WTC11 (cell line): ENCODE measurements around the gene RAP2A. TPM values are rescaled to one million over a fixed set of nuclear protein-coding genes. Genes with fewer than 3 reads are reported as not detected.

ENCODE experiments used
- ATAC-seq: fragments of 200-7000 bp; cut with Tn5 transposase; 2 replicates; pipeline ENCODE4 v1.10.0; 2021; ENCODE audit warnings: mild to moderate bottlenecking, moderate library complexity
- CTCF ChIA-PET: fragments of 300-600 bp; sonication (Branson Sonifier 250); formaldehyde crosslinking; loops from one replicate; lab custom pipeline; 2021; ENCODE audit warnings: antibody characterized with exemption; lab: Charles Lee
- POLR2A ChIA-PET: fragments of 350-600 bp; sonication (Branson Sonifier 250); formaldehyde crosslinking; loops from one replicate; lab custom pipeline; 2021; ENCODE audit warnings: antibody characterized with exemption; lab: Charles Lee
- DNase-seq: peaks from one replicate; pipeline ENCODE4 v3.0.0; 2021; ENCODE audit warnings: low spot score
- H3K27ac Mint-ChIP-seq: 2 replicates; pipeline ENCODE4 v1.8.0; 2021; ENCODE audit warnings: mixed read lengths
- H3K27me3 Mint-ChIP-seq: 2 replicates; pipeline ENCODE4 v1.8.0; 2021; ENCODE audit warnings: low read depth, mild to moderate bottlenecking, moderate library complexity, mixed read lengths
- H3K36me3 Mint-ChIP-seq: 2 replicates; pipeline ENCODE4 v1.8.0; 2021; ENCODE audit warnings: mixed read lengths
- H3K4me1 Mint-ChIP-seq: 2 replicates; pipeline ENCODE4 v1.8.0; 2022; ENCODE audit warnings: mixed read lengths
- H3K4me3 Mint-ChIP-seq: 2 replicates; pipeline ENCODE4 v1.8.0; 2021; ENCODE audit warnings: mild to moderate bottlenecking, moderate library complexity, mixed read lengths
- H3K9me3 Mint-ChIP-seq: 2 replicates; pipeline ENCODE4 v1.8.0; 2021; ENCODE audit warnings: mixed read lengths
- ATF1 ChIP-seq: sonication (generic); formaldehyde crosslinking; IDR thresholded peaks from 2 replicates; pipeline ENCODE4 v1.8.1; 2023; ENCODE audit warnings: mild to moderate bottlenecking, moderate library complexity, missing genetic modification reagents
- CBFB ChIP-seq: sonication (generic); formaldehyde crosslinking; IDR thresholded peaks from 2 replicates; pipeline ENCODE4 v1.8.1; 2022; ENCODE audit warnings: mild to moderate bottlenecking, low read depth, missing genetic modification reagents
- FOXK1 ChIP-seq: sonication (generic); formaldehyde crosslinking; IDR thresholded peaks from 2 replicates; pipeline ENCODE4 v1.8.0; 2022; ENCODE audit warnings: mild to moderate bottlenecking, moderate library complexity, missing genetic modification reagents
- GTF2I ChIP-seq: fragments of 250-450 bp; sonication (Bioruptor Pico); conservative IDR thresholded peaks from 2 replicates; pipeline ENCODE4 v1.4.0; 2021; ENCODE audit warnings: mild to moderate bottlenecking
- JUN ChIP-seq: sonication (generic); formaldehyde crosslinking; IDR thresholded peaks from 2 replicates; pipeline ENCODE4 v1.8.0; 2023; ENCODE audit warnings: mild to moderate bottlenecking, missing genetic modification reagents
- MYBL2 ChIP-seq: sonication (generic); formaldehyde crosslinking; IDR thresholded peaks from 2 replicates; pipeline ENCODE4 v1.8.1; 2023; ENCODE audit warnings: mild to moderate bottlenecking, moderate library complexity, missing genetic modification reagents
- NR1H2 ChIP-seq: sonication (generic); formaldehyde crosslinking; IDR thresholded peaks from 2 replicates; pipeline ENCODE4 v1.9.0; 2021; ENCODE audit warnings: mild to moderate bottlenecking, moderate library complexity, missing genetic modification reagents
- NR3C1 ChIP-seq: sonication (generic); formaldehyde crosslinking; conservative IDR thresholded peaks from 2 replicates; pipeline ENCODE4 v1.8.1; 2023; ENCODE audit warnings: low read depth, mild to moderate bottlenecking, missing genetic modification reagents
- ZNF121 ChIP-seq: sonication (generic); formaldehyde crosslinking; IDR thresholded peaks from 2 replicates; pipeline ENCODE4 v1.8.0; 2023; ENCODE audit warnings: missing genetic modification reagents
- ZNF416 ChIP-seq: fragments of 250-450 bp; sonication (Bioruptor Pico); IDR thresholded peaks from 2 replicates; pipeline ENCODE4 v1.9.0; 2021; ENCODE audit warnings: mild to moderate bottlenecking, inconsistent platforms
- ZNF671 ChIP-seq: fragments of 250-450 bp; sonication (Bioruptor Pico); IDR thresholded peaks from 2 replicates; pipeline ENCODE4 v1.8.0; 2021; ENCODE audit warnings: mild to moderate bottlenecking
- total RNA-seq: library from RNA; stranded (reverse); gene quantifications from 3 replicates; pipeline ENCODE4 v1.2.3, GENCODE V29; 2021
- TF ChIP-seq, protein P1 (sequence below): sonication (generic); formaldehyde crosslinking; IDR thresholded peaks from 2 replicates; pipeline ENCODE4 v1.8.1; 2022; ENCODE audit warnings: missing genetic modification reagents, borderline replicate concordance
- TF ChIP-seq, protein P2 (sequence below): sonication (generic); formaldehyde crosslinking; IDR thresholded peaks from 2 replicates; pipeline ENCODE4 v1.8.0; 2023; ENCODE audit warnings: mild to moderate bottlenecking, missing genetic modification reagents
- TF ChIP-seq, protein P3 (sequence below): sonication (generic); formaldehyde crosslinking; IDR thresholded peaks from 2 replicates; pipeline ENCODE4 v1.8.1; 2023; ENCODE audit warnings: mild to moderate bottlenecking, missing genetic modification reagents, moderate library complexity
- TF ChIP-seq, protein P4 (sequence below): fragments of 250-450 bp; sonication (Bioruptor Pico); IDR thresholded peaks from 2 replicates; pipeline ENCODE4 v1.9.0; 2021; ENCODE audit warnings: mild to moderate bottlenecking, borderline replicate concordance
- TF ChIP-seq, protein P5 (sequence below): sonication (generic); formaldehyde crosslinking; IDR thresholded peaks from 2 replicates; pipeline ENCODE4 v1.8.1; 2023; ENCODE audit warnings: mild to moderate bottlenecking, missing genetic modification reagents, moderate library complexity

The RAP2A gene
- total RNA-seq, 1 experiment from 2014 or later: 39.0 TPM

DNA sequence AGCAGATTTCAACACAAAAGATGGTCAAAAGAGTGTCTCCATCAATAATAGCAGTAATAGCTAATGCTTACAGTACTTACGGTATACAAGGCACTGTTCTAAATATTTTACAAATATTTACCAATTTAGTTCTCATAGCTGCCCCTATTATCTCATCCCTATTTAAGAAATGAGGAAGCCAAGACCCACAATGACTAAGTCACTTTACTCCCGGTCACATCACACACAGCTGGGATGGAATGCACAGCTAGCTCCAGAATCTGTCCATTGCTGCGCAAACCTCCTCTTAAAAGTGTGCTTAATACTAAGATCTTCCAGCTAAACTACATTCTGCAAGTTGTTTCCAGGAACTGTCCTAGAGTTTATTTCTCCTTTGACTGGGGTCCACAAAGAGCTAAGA, 63.4 kb downstream of the RAP2A start:
- no peak overlapping the region for H3K27ac Mint-ChIP-seq
- H3K36me3 Mint-ChIP-seq: no peaks in the 10 kb centered on the region
- ATAC-seq: no peak
- TF ChIP-seq, protein P1, sequence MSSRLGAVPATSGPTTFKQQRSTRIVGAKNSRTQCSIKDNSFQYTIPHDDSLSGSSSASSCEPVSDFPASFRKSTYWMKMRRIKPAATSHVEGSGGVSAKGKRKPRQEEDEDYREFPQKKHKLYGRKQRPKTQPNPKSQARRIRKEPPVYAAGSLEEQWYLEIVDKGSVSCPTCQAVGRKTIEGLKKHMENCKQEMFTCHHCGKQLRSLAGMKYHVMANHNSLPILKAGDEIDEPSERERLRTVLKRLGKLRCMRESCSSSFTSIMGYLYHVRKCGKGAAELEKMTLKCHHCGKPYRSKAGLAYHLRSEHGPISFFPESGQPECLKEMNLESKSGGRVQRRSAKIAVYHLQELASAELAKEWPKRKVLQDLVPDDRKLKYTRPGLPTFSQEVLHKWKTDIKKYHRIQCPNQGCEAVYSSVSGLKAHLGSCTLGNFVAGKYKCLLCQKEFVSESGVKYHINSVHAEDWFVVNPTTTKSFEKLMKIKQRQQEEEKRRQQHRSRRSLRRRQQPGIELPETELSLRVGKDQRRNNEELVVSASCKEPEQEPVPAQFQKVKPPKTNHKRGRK (CRISPR knock-in tag): no peak
- TF ChIP-seq, protein P2, sequence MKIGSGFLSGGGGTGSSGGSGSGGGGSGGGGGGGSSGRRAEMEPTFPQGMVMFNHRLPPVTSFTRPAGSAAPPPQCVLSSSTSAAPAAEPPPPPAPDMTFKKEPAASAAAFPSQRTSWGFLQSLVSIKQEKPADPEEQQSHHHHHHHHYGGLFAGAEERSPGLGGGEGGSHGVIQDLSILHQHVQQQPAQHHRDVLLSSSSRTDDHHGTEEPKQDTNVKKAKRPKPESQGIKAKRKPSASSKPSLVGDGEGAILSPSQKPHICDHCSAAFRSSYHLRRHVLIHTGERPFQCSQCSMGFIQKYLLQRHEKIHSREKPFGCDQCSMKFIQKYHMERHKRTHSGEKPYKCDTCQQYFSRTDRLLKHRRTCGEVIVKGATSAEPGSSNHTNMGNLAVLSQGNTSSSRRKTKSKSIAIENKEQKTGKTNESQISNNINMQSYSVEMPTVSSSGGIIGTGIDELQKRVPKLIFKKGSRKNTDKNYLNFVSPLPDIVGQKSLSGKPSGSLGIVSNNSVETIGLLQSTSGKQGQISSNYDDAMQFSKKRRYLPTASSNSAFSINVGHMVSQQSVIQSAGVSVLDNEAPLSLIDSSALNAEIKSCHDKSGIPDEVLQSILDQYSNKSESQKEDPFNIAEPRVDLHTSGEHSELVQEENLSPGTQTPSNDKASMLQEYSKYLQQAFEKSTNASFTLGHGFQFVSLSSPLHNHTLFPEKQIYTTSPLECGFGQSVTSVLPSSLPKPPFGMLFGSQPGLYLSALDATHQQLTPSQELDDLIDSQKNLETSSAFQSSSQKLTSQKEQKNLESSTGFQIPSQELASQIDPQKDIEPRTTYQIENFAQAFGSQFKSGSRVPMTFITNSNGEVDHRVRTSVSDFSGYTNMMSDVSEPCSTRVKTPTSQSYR (CRISPR knock-in tag): no peak
- TF ChIP-seq JUN: no peak
- TF ChIP-seq GTF2I (CRISPR knock-in tag): no peak
- no peak for TF ChIP-seq ZNF671 (CRISPR knock-in tag)
- CTCF ChIA-PET: interaction anchor here (0.5 kb wide), 1 partner anchor 80 kb away, joined by 5 read pairs; no protein-coding TSS in a partner anchor
- POLR2A ChIA-PET: no interaction called here
- no peak for DNase-seq
- H3K4me1 Mint-ChIP-seq: peaks cover 6% of the 10 kb centered on the region
- peaks cover 3% of the 10 kb centered on the region; the same call in 1 of the 2 replicates for H3K9me3 Mint-ChIP-seq
- no peaks in the 10 kb centered on the region; the same call in 1 of the 2 replicates for H3K27me3 Mint-ChIP-seq
- no peak overlapping the region for H3K4me3 Mint-ChIP-seq

DNA sequence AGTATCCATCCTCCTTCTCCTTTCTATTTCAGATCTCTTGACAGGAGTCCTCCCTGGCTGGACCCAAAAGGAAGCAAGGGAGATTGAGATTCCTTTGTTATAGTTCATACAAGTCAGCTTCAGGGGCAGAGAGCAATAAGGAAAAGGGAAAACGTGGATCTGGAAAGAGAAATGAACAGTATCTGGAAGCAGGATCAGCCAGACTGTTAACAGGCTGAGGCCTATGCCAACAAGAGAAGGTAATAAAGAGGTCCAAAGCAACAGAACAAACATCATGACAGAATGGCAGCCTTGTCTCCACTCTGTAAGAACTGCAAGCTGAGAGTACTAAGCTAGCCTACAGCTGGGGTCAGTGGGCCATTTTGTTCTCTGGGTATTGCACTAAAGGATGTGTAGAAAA, 64.5 kb downstream of the RAP2A start:
- POLR2A ChIA-PET: no interaction called here
- Mint-ChIP-seq H3K9me3 (no peaks in the 10 kb centered on the region), H3K4me3 (no peak overlapping the region), H3K27ac (no peak overlapping the region), H3K36me3 (no peaks in the 10 kb centered on the region), H3K27me3 (no peaks in the 10 kb centered on the region; the same call in 1 of the 2 replicates), H3K4me1 (peaks cover 6% of the 10 kb centered on the region)
- CTCF ChIA-PET: no interaction called here
- ATAC-seq: no peak
- TF ChIP-seq CBFB (CRISPR knock-in tag) (no peak), MYBL2 (no peak)
- no peak for DNase-seq

DNA sequence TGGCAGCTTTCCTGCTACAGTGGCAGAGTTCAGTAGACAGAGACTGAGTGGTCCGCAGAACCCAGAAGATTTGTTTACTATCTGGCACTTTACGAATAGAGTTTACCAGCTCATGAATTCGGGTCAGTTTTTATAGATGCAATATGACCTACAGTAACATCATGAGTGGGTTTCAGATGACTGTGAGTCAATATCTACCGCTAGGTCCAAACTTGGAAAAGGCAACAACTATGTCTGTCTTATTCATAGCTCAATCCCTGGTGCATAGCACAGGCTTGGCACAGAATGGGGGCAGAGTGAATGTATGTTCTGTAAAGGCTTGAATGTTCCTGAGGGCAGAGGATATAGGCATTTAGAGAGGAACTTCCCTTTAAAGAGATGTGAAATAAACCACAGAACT, 65.2 kb downstream of the RAP2A start:
- POLR2A ChIA-PET: no interaction called here
- no peaks in the 10 kb centered on the region; the same call in 1 of the 2 replicates for H3K27me3 Mint-ChIP-seq
- no peak overlapping the region for H3K27ac Mint-ChIP-seq
- H3K36me3 Mint-ChIP-seq: no peaks in the 10 kb centered on the region
- CTCF ChIA-PET: no interaction called here
- no peak overlapping the region for H3K4me3 Mint-ChIP-seq
- TF ChIP-seq ZNF671 (CRISPR knock-in tag) (no peak), CBFB (CRISPR knock-in tag) (no peak), ATF1 (no peak), ZNF416 (CRISPR knock-in tag) (no peak)
- TF ChIP-seq, protein P3, sequence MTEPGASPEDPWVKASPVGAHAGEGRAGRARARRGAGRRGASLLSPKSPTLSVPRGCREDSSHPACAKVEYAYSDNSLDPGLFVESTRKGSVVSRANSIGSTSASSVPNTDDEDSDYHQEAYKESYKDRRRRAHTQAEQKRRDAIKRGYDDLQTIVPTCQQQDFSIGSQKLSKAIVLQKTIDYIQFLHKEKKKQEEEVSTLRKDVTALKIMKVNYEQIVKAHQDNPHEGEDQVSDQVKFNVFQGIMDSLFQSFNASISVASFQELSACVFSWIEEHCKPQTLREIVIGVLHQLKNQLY: no peak
- peaks cover 6% of the 10 kb centered on the region for H3K4me1 Mint-ChIP-seq
- ATAC-seq: no peak
- DNase-seq: no peak
- no peaks in the 10 kb centered on the region for H3K9me3 Mint-ChIP-seq

DNA sequence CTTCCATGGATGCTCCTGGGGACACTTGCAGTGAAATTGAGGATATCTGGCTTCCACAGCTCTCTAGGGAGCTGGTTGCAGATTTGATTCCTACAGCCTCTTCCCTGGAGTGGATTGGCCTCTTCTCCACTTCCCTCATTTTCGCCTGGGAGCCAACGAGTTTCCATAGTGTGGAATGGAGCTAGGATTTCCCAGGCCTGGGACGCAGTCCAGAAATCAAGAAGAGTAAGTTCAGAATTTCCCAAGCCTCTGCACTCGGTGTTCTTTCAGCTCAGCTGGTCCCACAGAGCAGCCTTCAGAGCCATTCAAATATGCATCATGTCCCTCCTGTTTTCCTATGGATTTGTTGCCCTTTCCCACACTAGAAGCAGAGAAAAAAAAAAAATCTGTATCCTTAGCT, 68.2 kb downstream of the RAP2A start:
- no peak overlapping the region for H3K4me3 Mint-ChIP-seq
- 0 out of 2 replicates have a peak, but pooled peaks cover 2% of the 10 kb centered on the region for H3K4me1 Mint-ChIP-seq
- DNase-seq: no peak
- ChIA-PET POLR2A (no interaction called here), CTCF (interaction anchor here (0.6 kb wide), 1 partner anchor 67 kb away, joined by 3 read pairs; no protein-coding TSS in a partner anchor)
- ATAC-seq: no peak
- TF ChIP-seq FOXK1 (CRISPR knock-in tag): no peak
- TF ChIP-seq ZNF121: no peak
- TF ChIP-seq NR3C1 (CRISPR knock-in tag): no peak
- no peak for TF ChIP-seq NR1H2 (CRISPR knock-in tag)
- TF ChIP-seq, protein P4, sequence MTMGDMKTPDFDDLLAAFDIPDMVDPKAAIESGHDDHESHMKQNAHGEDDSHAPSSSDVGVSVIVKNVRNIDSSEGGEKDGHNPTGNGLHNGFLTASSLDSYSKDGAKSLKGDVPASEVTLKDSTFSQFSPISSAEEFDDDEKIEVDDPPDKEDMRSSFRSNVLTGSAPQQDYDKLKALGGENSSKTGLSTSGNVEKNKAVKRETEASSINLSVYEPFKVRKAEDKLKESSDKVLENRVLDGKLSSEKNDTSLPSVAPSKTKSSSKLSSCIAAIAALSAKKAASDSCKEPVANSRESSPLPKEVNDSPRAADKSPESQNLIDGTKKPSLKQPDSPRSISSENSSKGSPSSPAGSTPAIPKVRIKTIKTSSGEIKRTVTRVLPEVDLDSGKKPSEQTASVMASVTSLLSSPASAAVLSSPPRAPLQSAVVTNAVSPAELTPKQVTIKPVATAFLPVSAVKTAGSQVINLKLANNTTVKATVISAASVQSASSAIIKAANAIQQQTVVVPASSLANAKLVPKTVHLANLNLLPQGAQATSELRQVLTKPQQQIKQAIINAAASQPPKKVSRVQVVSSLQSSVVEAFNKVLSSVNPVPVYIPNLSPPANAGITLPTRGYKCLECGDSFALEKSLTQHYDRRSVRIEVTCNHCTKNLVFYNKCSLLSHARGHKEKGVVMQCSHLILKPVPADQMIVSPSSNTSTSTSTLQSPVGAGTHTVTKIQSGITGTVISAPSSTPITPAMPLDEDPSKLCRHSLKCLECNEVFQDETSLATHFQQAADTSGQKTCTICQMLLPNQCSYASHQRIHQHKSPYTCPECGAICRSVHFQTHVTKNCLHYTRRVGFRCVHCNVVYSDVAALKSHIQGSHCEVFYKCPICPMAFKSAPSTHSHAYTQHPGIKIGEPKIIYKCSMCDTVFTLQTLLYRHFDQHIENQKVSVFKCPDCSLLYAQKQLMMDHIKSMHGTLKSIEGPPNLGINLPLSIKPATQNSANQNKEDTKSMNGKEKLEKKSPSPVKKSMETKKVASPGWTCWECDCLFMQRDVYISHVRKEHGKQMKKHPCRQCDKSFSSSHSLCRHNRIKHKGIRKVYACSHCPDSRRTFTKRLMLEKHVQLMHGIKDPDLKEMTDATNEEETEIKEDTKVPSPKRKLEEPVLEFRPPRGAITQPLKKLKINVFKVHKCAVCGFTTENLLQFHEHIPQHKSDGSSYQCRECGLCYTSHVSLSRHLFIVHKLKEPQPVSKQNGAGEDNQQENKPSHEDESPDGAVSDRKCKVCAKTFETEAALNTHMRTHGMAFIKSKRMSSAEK (CRISPR knock-in tag): no peak
- TF ChIP-seq, protein P5, sequence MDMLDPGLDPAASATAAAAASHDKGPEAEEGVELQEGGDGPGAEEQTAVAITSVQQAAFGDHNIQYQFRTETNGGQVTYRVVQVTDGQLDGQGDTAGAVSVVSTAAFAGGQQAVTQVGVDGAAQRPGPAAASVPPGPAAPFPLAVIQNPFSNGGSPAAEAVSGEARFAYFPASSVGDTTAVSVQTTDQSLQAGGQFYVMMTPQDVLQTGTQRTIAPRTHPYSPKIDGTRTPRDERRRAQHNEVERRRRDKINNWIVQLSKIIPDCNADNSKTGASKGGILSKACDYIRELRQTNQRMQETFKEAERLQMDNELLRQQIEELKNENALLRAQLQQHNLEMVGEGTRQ (CRISPR knock-in tag): no peak
- H3K27me3 Mint-ChIP-seq: no peaks in the 10 kb centered on the region; the same call in 1 of the 2 replicates
- H3K9me3 Mint-ChIP-seq: no peaks in the 10 kb centered on the region
- H3K27ac Mint-ChIP-seq: no peak overlapping the region
- no peaks in the 10 kb centered on the region for H3K36me3 Mint-ChIP-seq
